HCT116 (cell line): ENCODE data around the gene CYP1A2. TPM values are rescaled to one million over a fixed set of nuclear protein-coding genes. Genes with fewer than 3 reads are reported as not detected.

Experiments used
- ATAC-seq: fragments of 200-7000 bp; cut with Tn5 transposase; 2 replicates; pipeline ENCODE4 v1.9.1; 2020; ENCODE audit warnings: mild to moderate bottlenecking, moderate library complexity
- BruUV-seq: library from RNA; stranded (reverse); fragments of 400-500 nt; replicated peaks from 2 replicates; lab custom pipeline; 2021; lab: Mats Ljungman, UMichigan
- CTCF ChIA-PET: fragments of 300-600 bp; sonication (Branson Sonifier 250); formaldehyde crosslinking; loops from one replicate; lab custom pipeline; 2021; ENCODE audit warnings: antibody characterized with exemption; lab: Charles Lee
- POLR2A ChIA-PET: fragments of 300-600, 350-600 bp; sonication (Branson Sonifier 250); formaldehyde crosslinking; loops from one replicate; lab custom pipeline; 2021; ENCODE audit warnings: antibody characterized with exemption; lab: Charles Lee
- RAD21 ChIA-PET, 2 experiments: fragments of 300-600 bp; sonication (Branson Sonifier 250); formaldehyde crosslinking; loops; one replicate each; lab custom pipeline; 2023; ENCODE audit warnings: low total read pairs in 2 of 2; ENCODE audit not compliant: uncharacterized antibody in 2 of 2, unreplicated experiment in 2 of 2, low non-redundant PET in 1 of 2; lab: Charles Lee
- DNase-seq: peaks from one replicate; pipeline ENCODE4 v3.0.0-alpha.2; 2010; ENCODE audit warnings: low read depth, low spot score
- H2AFZ ChIP-seq: fragments of 200-600 bp; shearing (Covaris generic), sonication (generic); 2 replicates; pipeline ENCODE4 v1.6.1; 2017; ENCODE audit warnings: low read depth, mixed run types, mixed read lengths, antibody characterized with exemption, low read length; ENCODE audit not compliant: poor library complexity, severe bottlenecking
- H3K27ac ChIP-seq: 2 replicates; pipeline ENCODE4 v1.5.1; 2012; ENCODE audit warnings: low read depth, low read length
- H3K27me3 ChIP-seq: fragments of 200-600 bp; sonication (generic); 2 replicates; pipeline ENCODE4 v1.6.1; 2016; ENCODE audit warnings: mixed run types, low read length, mixed read lengths; ENCODE audit not compliant: insufficient read depth
- H3K36me3 ChIP-seq, 2 experiments: fragments of 200-500 bp in 1 of 2; fragments of 200-600 bp in 1 of 2; sonication (Bioruptor generic) in 1 of 2; sonication (generic) in 1 of 2; 2 replicates each; pipeline versions ENCODE4 v1.5.1 to v1.6.1; 2014 to 2016; ENCODE audit warnings: low read length in 2 of 2, inconsistent platforms in 1 of 2, mixed read lengths in 1 of 2, mixed run types in 1 of 2; ENCODE audit not compliant: insufficient read depth in 2 of 2, control insufficient read depth in 1 of 2
- H3K4me1 ChIP-seq, 2 experiments: fragments of 200-600 bp in 1 of 2; sonication (generic) in 1 of 2; 2 replicates each; pipeline versions ENCODE4 v1.5.1 to v1.6.1; 2012 to 2017; ENCODE audit warnings: low read length in 2 of 2, inconsistent platforms in 1 of 2, mild to moderate bottlenecking in 1 of 2, mixed read lengths in 1 of 2, mixed run types in 1 of 2, moderate library complexity in 1 of 2; ENCODE audit not compliant: insufficient read depth in 2 of 2, control insufficient read depth in 1 of 2
- H3K4me2 ChIP-seq: fragments of 200-600 bp; sonication (generic); 2 replicates; pipeline ENCODE4 v1.6.1; 2017; ENCODE audit warnings: mixed run types, low read length, mixed read lengths
- H3K4me3 ChIP-seq, 2 experiments: fragments of 200-600 bp in 1 of 2; sonication (generic) in 1 of 2; replicated peaks in 1 of 2; 2 replicates each; pipeline ENCODE4 v1.5.1; 2011 to 2016; ENCODE audit warnings: low read length in 2 of 2, control low read depth in 1 of 2, low read depth in 1 of 2, mild to moderate bottlenecking in 1 of 2, mixed read lengths in 1 of 2, mixed run types in 1 of 2
- H3K79me2 ChIP-seq: fragments of 200-600 bp; sonication (generic); 2 replicates; pipeline ENCODE4 v1.6.1; 2017; ENCODE audit warnings: mild to moderate bottlenecking, mixed run types, low read length, moderate library complexity, mixed read lengths; ENCODE audit not compliant: insufficient read depth
- H3K9ac ChIP-seq: fragments of 200-600 bp; sonication (generic); 2 replicates; pipeline ENCODE4 v1.6.1; 2016; ENCODE audit warnings: low read length, mixed read lengths
- H3K9me2 ChIP-seq: fragments of 200-600 bp; sonication (generic), shearing (Covaris generic); 2 replicates; pipeline ENCODE4 v1.6.1; 2017; ENCODE audit warnings: mixed run types, mild to moderate bottlenecking, moderate library complexity; ENCODE audit not compliant: insufficient read depth
- H3K9me3 ChIP-seq, 2 experiments: fragments of 200-500 bp in 1 of 2; fragments of 200-600 bp in 1 of 2; sonication (Bioruptor generic) in 1 of 2; sonication (generic) in 1 of 2; 2 replicates each; pipeline ENCODE4 v1.6.1; 2014 to 2017; ENCODE audit warnings: low read length in 2 of 2, mixed read lengths in 2 of 2, inconsistent platforms in 1 of 2, low read depth in 1 of 2, mild to moderate bottlenecking in 1 of 2, mixed run types in 1 of 2, moderate library complexity in 1 of 2; ENCODE audit not compliant: control insufficient read depth in 1 of 2, insufficient read depth in 1 of 2
- H4K20me1 ChIP-seq: fragments of 200-600 bp; sonication (generic), shearing (Covaris generic); 2 replicates; pipeline ENCODE4 v1.6.1; 2017; ENCODE audit warnings: mixed run types, mild to moderate bottlenecking, moderate library complexity; ENCODE audit not compliant: insufficient read depth
- CBX3 ChIP-seq: IDR thresholded peaks from 2 replicates; pipeline ENCODE4 v1.6.1; 2012; ENCODE audit warnings: low read depth
- JUND ChIP-seq: IDR thresholded peaks from 2 replicates; pipeline ENCODE4 v1.6.1; 2012
- POLR2AphosphoS5 ChIP-seq: IDR thresholded peaks from 2 replicates; pipeline ENCODE4 v1.6.1; 2011; ENCODE audit warnings: mild to moderate bottlenecking, low read depth, low read length, moderate library complexity
- RAD21 ChIP-seq: IDR thresholded peaks from 2 replicates; pipeline ENCODE4 v1.6.1; 2012; ENCODE audit warnings: low read depth, mild to moderate bottlenecking
- SP1 ChIP-seq: IDR thresholded peaks from 2 replicates; pipeline ENCODE4 v1.6.1; 2012; ENCODE audit warnings: low read depth
- SRF ChIP-seq: IDR thresholded peaks from 2 replicates; pipeline ENCODE4 v1.6.1; 2012; ENCODE audit warnings: low read depth
- ZFX ChIP-seq: fragments of 450-650 bp; IDR thresholded peaks from 2 replicates; pipeline ENCODE4 v1.6.1; 2017
- ZNF274 ChIP-seq: fragments of 200-500 bp; sonication (Bioruptor generic); IDR thresholded peaks from 2 replicates; pipeline ENCODE4 v1.6.1; 2014; ENCODE audit warnings: mild to moderate bottlenecking, low read depth, low read length, inconsistent platforms
- intact Hi-C: fragments of 100-400 bp; cut with micrococcal nuclease; formaldehyde crosslinking; loops from 2 replicates; pipeline ENCODE4 v1.10.0; 2022
- total RNA-seq: library from RNA; stranded (reverse); gene quantifications from one replicate; pipeline ENCODE4 v1.2.1, GENCODE V29; 2021; ENCODE audit not compliant: unreplicated experiment
- TF ChIP-seq, protein P1 (sequence below), 3 experiments: fragments of 200-600 bp in 1 of 3; sonication (generic) in 1 of 3; IDR thresholded peaks in 2 of 3; conservative IDR thresholded peaks in 1 of 3; 2 replicates each; pipeline ENCODE4 v1.5.1; 2012 to 2017; ENCODE audit warnings: low read depth in 2 of 3, low read length in 2 of 3, antibody characterized with exemption in 1 of 3, borderline replicate concordance in 1 of 3, control low read depth in 1 of 3, mild to moderate bottlenecking in 1 of 3, mixed read lengths in 1 of 3, mixed run types in 1 of 3, moderate library complexity in 1 of 3; ENCODE audit not compliant: insufficient read depth in 1 of 3

Gene CYP1A2
- total RNA-seq, 1 experiment from 2014 or later = not detected

DNA sequence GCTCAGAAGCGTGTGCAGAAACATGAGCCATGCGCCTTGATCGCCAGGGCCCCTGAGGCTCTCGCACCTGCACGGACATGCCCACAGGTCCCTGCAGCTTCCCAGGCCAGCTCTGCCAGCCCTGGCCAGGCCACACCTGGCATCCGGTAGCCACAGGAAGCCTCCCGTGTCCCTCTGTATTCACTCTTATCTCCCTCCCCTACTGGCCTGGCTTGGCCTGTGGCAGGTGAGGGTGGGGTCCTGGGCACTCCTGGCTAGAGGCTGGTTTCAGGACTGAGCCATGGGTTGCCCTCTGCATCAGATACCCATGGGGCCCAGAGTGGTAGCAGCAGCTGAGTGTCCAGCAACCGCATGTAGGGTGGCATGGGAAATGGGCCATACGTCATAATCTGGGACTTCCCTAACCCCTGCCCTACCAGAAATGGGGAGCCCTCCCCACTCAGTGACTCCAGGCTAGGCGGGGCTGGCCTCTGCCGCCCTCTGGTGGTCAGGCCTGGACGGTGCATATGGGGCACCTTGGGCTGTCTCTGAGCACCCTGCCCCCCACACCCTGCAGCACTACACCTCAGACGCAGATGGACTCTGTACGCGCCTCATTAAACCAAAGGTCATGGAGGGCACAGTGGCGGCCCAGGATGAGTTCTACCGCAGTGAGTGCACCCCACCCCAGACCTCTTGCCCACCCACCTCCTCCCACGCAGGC, 51.4 kb downstream of the CYP1A2 start:
- H3K4me1 ChIP-seq = peaks cover 3 to 13% of the 10 kb centered on the region in 2 experiments; a peak in 3 of 4 replicates
- peak; percentile 29 for DNase-seq
- BruUV-seq = no TSS peak
- H3K27me3 ChIP-seq = no peaks in the 10 kb centered on the region
- H3K9me3 ChIP-seq = no peaks in the 10 kb centered on the region
- peak overlapping the region; percentile 28; the same call in 1 of the 2 replicates for H3K4me2 ChIP-seq
- no peak overlapping the region; the same call in 1 of the 2 replicates for H3K9ac ChIP-seq
- H3K4me3 ChIP-seq = no peak overlapping the region
- no peaks in the 10 kb centered on the region for H4K20me1 ChIP-seq
- CTCF ChIA-PET = interaction anchor here (0.8 to 1.5 kb wide), 5 partner anchors 8 to 30 kb away, joined by 3 to 5 read pairs (median 4); no protein-coding TSS in a partner anchor
- no peaks in the 10 kb centered on the region for H3K79me2 ChIP-seq
- no peaks in the 10 kb centered on the region for H3K9me2 ChIP-seq
- peak overlapping the region; percentile 45 for H3K27ac ChIP-seq
- POLR2A ChIA-PET = interaction anchor here (1.1 kb wide), 1 partner anchor 17 kb away, joined by 3 read pairs; the partner anchor contains the start of gene CSK
- intact Hi-C loops = loop anchor here (2.0 kb wide), 1 partner anchor 29 kb away; no protein-coding TSS in a partner anchor
- RAD21 ChIA-PET = no interaction called here
- ATAC-seq = peak; percentile 98
- peaks cover 13 to 31% of the 10 kb centered on the region in 2 experiments for H3K36me3 ChIP-seq
- no peak overlapping the region for H2AFZ ChIP-seq
- TF ChIP-seq CBX3 = no peak
- no peak for TF ChIP-seq ZNF274
- TF ChIP-seq ZFX = no peak
- no peak for TF ChIP-seq SP1
- TF ChIP-seq, protein P1, sequence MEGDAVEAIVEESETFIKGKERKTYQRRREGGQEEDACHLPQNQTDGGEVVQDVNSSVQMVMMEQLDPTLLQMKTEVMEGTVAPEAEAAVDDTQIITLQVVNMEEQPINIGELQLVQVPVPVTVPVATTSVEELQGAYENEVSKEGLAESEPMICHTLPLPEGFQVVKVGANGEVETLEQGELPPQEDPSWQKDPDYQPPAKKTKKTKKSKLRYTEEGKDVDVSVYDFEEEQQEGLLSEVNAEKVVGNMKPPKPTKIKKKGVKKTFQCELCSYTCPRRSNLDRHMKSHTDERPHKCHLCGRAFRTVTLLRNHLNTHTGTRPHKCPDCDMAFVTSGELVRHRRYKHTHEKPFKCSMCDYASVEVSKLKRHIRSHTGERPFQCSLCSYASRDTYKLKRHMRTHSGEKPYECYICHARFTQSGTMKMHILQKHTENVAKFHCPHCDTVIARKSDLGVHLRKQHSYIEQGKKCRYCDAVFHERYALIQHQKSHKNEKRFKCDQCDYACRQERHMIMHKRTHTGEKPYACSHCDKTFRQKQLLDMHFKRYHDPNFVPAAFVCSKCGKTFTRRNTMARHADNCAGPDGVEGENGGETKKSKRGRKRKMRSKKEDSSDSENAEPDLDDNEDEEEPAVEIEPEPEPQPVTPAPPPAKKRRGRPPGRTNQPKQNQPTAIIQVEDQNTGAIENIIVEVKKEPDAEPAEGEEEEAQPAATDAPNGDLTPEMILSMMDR (IDR thresholded peaks at IDR 0.05 in 2 of 3, conservative IDR thresholded peaks at IDR 0.05 in 1 of 3; ENCODE audit: borderline replicate concordance in 1 of 3, insufficient read depth in 1 of 3, low read depth in 2 of 3, low read length in 2 of 3) = peak; percentile 77 to 99 (median 94)
- TF ChIP-seq RAD21 = peak; percentile 79
- no peak for TF ChIP-seq JUND
- no peak for TF ChIP-seq SRF
- peak; percentile 39; the same call in 1 of the 2 replicates for TF ChIP-seq POLR2AphosphoS5
